Ovary (tissue), 9 donors: Measurements from ENCODE around the gene TBX1. TPM values are rescaled to one million over a fixed set of nuclear protein-coding genes. Genes with fewer than 3 reads are reported as not detected.
"Not testable (repeated sequence)": the region's sequence is repeated elsewhere in the genome, so short reads cannot be mapped to it uniquely, and the experiment has no call there.

Experiments used
- DNase-seq, 5 donors: peaks; one replicate each; pipeline ENCODE4 v3.0.0-alpha.2; 2019 to 2020
- H3K27ac ChIP-seq, 2 donors: fragments of 200-600 bp; one replicate each; pipeline versions ENCODE4 v1.5.1 to v1.8.0; 2019 to 2022
- H3K27me3 ChIP-seq: fragments of 200-600 bp; one replicate; pipeline ENCODE4 v1.8.0; 2022
- H3K36me3 ChIP-seq: fragments of 200-600 bp; sonication (generic); one replicate; pipeline ENCODE4 v1.5.1; 2019
- H3K4me1 ChIP-seq: one replicate; pipeline ENCODE4 v1.8.1; 2013; ENCODE audit warnings: mild to moderate bottlenecking, moderate library complexity; ENCODE audit not compliant: insufficient read depth
- H3K4me3 ChIP-seq: fragments of 200-600 bp; sonication (generic); one replicate; pipeline ENCODE4 v1.5.1; 2017
- H3K9me3 ChIP-seq, 2 donors: fragments of 200-600 bp in 1 of 2; sonication (generic) in 1 of 2; one replicate each; pipeline versions ENCODE4 v1.5.1 to v1.8.1; 2013 to 2019; ENCODE audit warnings: mild to moderate bottlenecking in 1 of 2, moderate library complexity in 1 of 2
- CTCF ChIP-seq, 3 donors: fragments of 450-650 bp in 2 of 3; fragments of 200-600 bp in 1 of 3; IDR thresholded peaks; one replicate each; pipeline versions ENCODE4 v1.5.1 to v1.8.0; 2016 to 2022; ENCODE audit warnings: antibody characterized with exemption in 3 of 3, mild to moderate bottlenecking in 1 of 3
- EP300 ChIP-seq: sonication (generic); formaldehyde crosslinking; IDR thresholded peaks from one replicate; pipeline ENCODE4 v1.6.1; 2017; ENCODE audit warnings: antibody characterized with exemption
- POLR2A ChIP-seq: fragments of 450-650 bp; IDR thresholded peaks from one replicate; pipeline ENCODE4 v1.6.1; 2017; ENCODE audit warnings: antibody characterized with exemption, mild to moderate bottlenecking, moderate library complexity
- WGBS, 3 donors: extraction: QIAGEN DNeasy Blood & Tissue Kit in 1 of 3; methylation state at CpG; one replicate each; pipeline versions ENCODE4 v1.1.5 to v1.1.7; 2013 to 2017; 5-methylcytosine and 5-hydroxymethylcytosine counted together
- intact Hi-C, 4 donors: fragments of 100-400 bp; cut with DNase I; formaldehyde crosslinking; loops; one replicate each; pipeline versions ENCODE4 v1.11.0 to v1.15.1; 2022 to 2023
- polyA plus RNA-seq, 2 donors: library from polyadenylated mRNA; stranded (reverse); fragments of 200-250 nt in 1 of 2; fragments of 350-450 nt in 1 of 2; fragmentation: Illumina TruSeq in 1 of 2; extraction: RNeasy Lipid Tissue Mini Kit (QIAGEN cat#74804) in 1 of 2; gene quantifications; one replicate each; pipeline ENCODE4 v1.2.3, GENCODE V29; 2013 to 2014
- total RNA-seq, 7 donors: library from RNA; depleted of rRNA in 2 of 7; stranded (reverse); fragments of >200 nt in 2 of 7; fragmentation: NEBNext Ultra II Directional in 3 of 7; extraction: Animal tissue kit (Norgen Biotek cat#: 25700) in 3 of 7; gene quantifications; one replicate each; pipeline versions ENCODE4 v1.1.0 to v1.2.4, GENCODE V29; 2016 to 2023
- donor health status: DM: no; HTN: no; CAD: no; lungs with moderate emphysema.
- donor health status: DM: no; HTN: no; CAD: no.
- donor health status: Bipolar disorder and iron deficiency.
- donor health status: DM: yes; HTN: yes; CAD: no.
- donor health status: DM: no; HTN: no; CAD: no.
- donor health status: DM: yes; HTN: yes; CAD: no.

TBX1 gene
- total and polyA plus RNA-seq, 9 donors = 1.2 to 23.8 (median 2.9) TPM; not detected in 1

- H3K4me3 ChIP-seq = no peak overlapping the region
- no peak for TF ChIP-seq POLR2A
- TF ChIP-seq EP300 = no peak
- TF ChIP-seq CTCF (IDR thresholded peaks at IDR 0.05) = no peak
- 95% methylated on average over 34 of the region's 34 CpGs for WGBS, 3 donors
- H3K4me1 ChIP-seq = no peaks in the 10 kb centered on the region
- intact Hi-C loops = no loop called here
- H3K36me3 ChIP-seq = no peaks in the 10 kb centered on the region
- no peaks in the 10 kb centered on the region for H3K27me3 ChIP-seq
- no peaks in the 10 kb centered on the region for H3K9me3 ChIP-seq
- no peak overlapping the region for H3K27ac ChIP-seq
- DNase-seq = peak in 2 of 5 donors; percentile 10 to 13
Measured at GRCh38 chr22:19788661-19789225, 28.2 kb downstream of the TBX1 start.

- WGBS, 3 donors = 91 to 92% (median 92%) methylated on average over 15 to 16 of the region's 16 CpGs
- no peak for DNase-seq
Measured at GRCh38 chr22:19789406-19789805, 28.8 kb downstream of the TBX1 start.

DNA sequence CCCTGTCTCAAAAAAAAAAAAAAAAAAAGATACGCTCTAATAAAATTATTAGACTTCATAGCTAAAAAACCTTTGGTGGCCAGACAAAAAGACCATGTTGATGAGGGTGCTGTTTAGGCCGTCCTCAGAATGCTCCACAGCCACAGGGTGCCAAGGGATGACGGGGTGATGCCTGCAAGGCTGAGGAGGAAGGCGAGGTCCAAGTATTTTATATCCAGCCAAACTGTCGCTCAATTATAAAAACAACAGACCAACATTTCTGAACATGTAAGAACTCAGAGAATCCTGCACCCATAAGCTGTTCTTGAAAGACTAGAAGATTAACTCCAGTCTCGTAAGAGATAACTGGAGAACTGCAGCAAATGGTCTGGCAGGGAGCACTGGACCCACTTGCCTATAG, 29.2 kb downstream of the TBX1 start:
- no peaks in the 10 kb centered on the region for H3K4me1 ChIP-seq
- intact Hi-C loops = no loop called here
- H3K9me3 ChIP-seq = no peaks in the 10 kb centered on the region
- no peak overlapping the region for H3K4me3 ChIP-seq
- no peak overlapping the region for H3K27ac ChIP-seq
- no peak for DNase-seq
- TF ChIP-seq CTCF (IDR thresholded peaks at IDR 0.05) (no peak), EP300 (no peak), POLR2A (no peak)
- H3K36me3 ChIP-seq = no peaks in the 10 kb centered on the region
- 69 to 99% (median 77%) methylated on average over 6 of the region's 6 CpGs for WGBS, 3 donors
- no peaks in the 10 kb centered on the region for H3K27me3 ChIP-seq

More at GRCh38 chr22:19789406-19789805, 28.8 kb downstream of the TBX1 start:
- Histone ChIP-seq H3K27me3 (no peaks in the 10 kb centered on the region), H3K27ac (no peak overlapping the region), H3K4me1 (no peaks in the 10 kb centered on the region), H3K9me3 (no peaks in the 10 kb centered on the region), H3K36me3 (no peaks in the 10 kb centered on the region), H3K4me3 (no peak overlapping the region)
- TF ChIP-seq POLR2A (no peak), EP300 (no peak)
- intact Hi-C loops = no loop called here

DNA sequence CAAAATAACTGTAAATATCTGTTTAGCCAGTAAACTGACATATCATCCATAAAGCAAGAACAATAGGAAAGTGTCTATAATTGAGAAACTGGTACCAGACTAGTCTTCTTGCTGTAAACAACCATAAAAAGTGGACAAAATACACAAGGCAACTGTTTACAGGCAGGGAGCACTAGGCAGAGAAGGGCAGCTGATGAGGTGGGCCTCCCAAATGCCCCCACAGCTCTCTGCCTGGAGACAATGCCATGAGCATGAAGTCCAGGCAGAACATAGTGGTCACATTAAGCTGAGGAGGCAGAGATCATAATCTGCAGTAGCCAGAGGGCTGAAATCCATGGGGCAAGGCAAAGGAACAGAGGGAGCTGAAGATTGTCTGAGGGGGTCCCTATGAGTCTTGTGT, 30.7 kb downstream of the TBX1 start:
- Histone ChIP-seq H3K36me3 (no peaks in the 10 kb centered on the region), H3K4me1 (no peaks in the 10 kb centered on the region), H3K4me3 (no peak overlapping the region), H3K27me3 (no peaks in the 10 kb centered on the region), H3K9me3 (no peaks in the 10 kb centered on the region), H3K27ac (no peak overlapping the region)
- no peak for TF ChIP-seq CTCF (IDR thresholded peaks at IDR 0.05)
- no peak for TF ChIP-seq POLR2A
- TF ChIP-seq EP300 = no peak
- intact Hi-C loops = no loop called here
- no peak for DNase-seq

GRCh38 chr22:19791894-19792293, 31.3 kb downstream of the TBX1 start:
- intact Hi-C loops = no loop called here
- H3K4me1 ChIP-seq = no peaks in the 10 kb centered on the region
- H3K36me3 ChIP-seq = no peaks in the 10 kb centered on the region
- no peak overlapping the region for H3K4me3 ChIP-seq
- DNase-seq = no peak
- H3K9me3 ChIP-seq = no peaks in the 10 kb centered on the region
- H3K27ac ChIP-seq = no peak overlapping the region
- no peaks in the 10 kb centered on the region for H3K27me3 ChIP-seq
- TF ChIP-seq CTCF (IDR thresholded peaks at IDR 0.05) (no peak), EP300 (no peak)

GRCh38 chr22:19792383-19792896, 31.9 kb downstream of the TBX1 start:
- intact Hi-C loops, H3K27ac ChIP-seq, DNase-seq, H3K27me3 ChIP-seq, H3K4me3 ChIP-seq, H3K4me1 ChIP-seq, H3K36me3 ChIP-seq, H3K9me3 ChIP-seq: not testable (repeated sequence)
- 93 to 95% (median 93%) methylated on average over 13 of the region's 13 CpGs for WGBS, 3 donors
